Right cardiac atrium (tissue), 5 donors: ENCODE results near the gene CDC42EP5. TPM values are rescaled to one million over a fixed set of nuclear protein-coding genes. Genes with fewer than 3 reads are reported as not detected.

Source experiments
- ATAC-seq, 2 donors: fragments of 200-7000 bp; cut with Tn5 transposase; one replicate each; pipeline versions ENCODE4 v1.8.0 to v1.9.1; 2020; ENCODE audit warnings: moderate library complexity in 2 of 2, mild to moderate bottlenecking in 1 of 2
- DNase-seq, 3 donors: peaks; one replicate each; pipeline ENCODE4 v3.0.0-alpha.2; 2020
- H3K27ac ChIP-seq: one replicate; pipeline ENCODE4 v1.5.1; 2013; ENCODE audit warnings: mild to moderate bottlenecking, low read length, control low read depth, moderate library complexity
- H3K27me3 ChIP-seq: one replicate; pipeline ENCODE4 v1.6.1; 2013; ENCODE audit not compliant: control insufficient read depth, insufficient read depth
- H3K4me1 ChIP-seq: one replicate; pipeline ENCODE4 v1.6.1; 2013; ENCODE audit warnings: low read length; ENCODE audit not compliant: control insufficient read depth, insufficient read depth
- H3K4me3 ChIP-seq: one replicate; pipeline ENCODE4 v1.5.1; 2013; ENCODE audit warnings: low read length, control low read depth
- H3K9me3 ChIP-seq: one replicate; pipeline ENCODE4 v1.6.1; 2013; ENCODE audit warnings: low read length; ENCODE audit not compliant: control insufficient read depth
- WGBS: extraction: QIAGEN DNeasy Blood & Tissue Kit; methylation state at CpG from one replicate; pipeline ENCODE4 v1.1.7; 2013; 5-methylcytosine and 5-hydroxymethylcytosine counted together
- intact Hi-C, 4 donors: fragments of 100-400 bp; cut with DNase I; formaldehyde crosslinking; loops; one replicate each; pipeline versions ENCODE4 v1.11.0 to v1.14.0; 2022 to 2023
- polyA plus RNA-seq: library from polyadenylated mRNA; stranded (reverse); fragments of 200-250 nt; gene quantifications from one replicate; pipeline ENCODE4 v1.2.3, GENCODE V29; 2013
- total RNA-seq, 4 donors: library from RNA; stranded (reverse); fragmentation: NEBNext Ultra II Directional; extraction: Animal tissue kit (Norgen Biotek cat#: 25700); gene quantifications; one replicate each; pipeline ENCODE4 v1.2.1, GENCODE V29; 2021
- donor health status: healthy with polysubstance abuse.
- donor health status: DM: no; HTN: yes; CAD: no.
- donor health status: DM: no; HTN: no; CAD: no.
- donor health status: DM: no; HTN: yes; CAD: no; lungs with severe emphysema.
- donor health status: DM: yes; HTN: yes; CAD: no.

Gene CDC42EP5
- total and polyA plus RNA-seq, 5 donors: 10.4 to 22.5 (median 12.4) TPM

- DNase-seq: no peak
- Histone ChIP-seq H3K9me3 (no peaks in the 10 kb centered on the region), H3K27ac (no peak within 1 kb of the TSS), H3K4me1 (no peaks in the 10 kb centered on the region), H3K27me3 (no peaks in the 10 kb centered on the region), H3K4me3 (peak within 1 kb of the TSS; percentile 3)
- intact Hi-C loops: no loop called here
- ATAC-seq: no peak
- 2% methylated on average over 61 of the region's 68 CpGs for WGBS
These were observed 57.7 kb downstream of the CDC42EP5 start, which contains the start of gene TTYH1 for GRCh38 chr19:54415208-54415900. TTYH1 (plus strand) TSS chr19:54415464; CDS start chr19:54415553, 89 bp downstream.

Other genes with a start within 250 kb of the CDC42EP5 start
- gene LILRA6, start 230.5 kb downstream of the CDC42EP5 start, total RNA-seq: 1 to 10 TPM; 1.9 to 3.9 (median 2.5) TPM
- gene LILRA6, start 230.5 kb downstream of the CDC42EP5 start, polyA plus RNA-seq: 1.00 TPM
- gene LILRB5, start 216.0 kb downstream of the CDC42EP5 start, total RNA-seq: 10 to 100 TPM; 10.1 to 18.6 (median 12.4) TPM
- gene LILRB5, start 216.0 kb downstream of the CDC42EP5 start, polyA plus RNA-seq: 6.0 TPM
- gene LILRB2, start 192.2 kb downstream of the CDC42EP5 start, total RNA-seq: 1 to 10 TPM; 2.8 to 5.0 (median 4.8) TPM
- gene LILRB2, start 192.2 kb downstream of the CDC42EP5 start, polyA plus RNA-seq: 1.9 TPM
- gene LILRA5, start 160.1 kb downstream of the CDC42EP5 start, total RNA-seq: 1 to 10 TPM; 1.7 to 2.7 (median 2.2) TPM
- gene LILRA5, start 160.1 kb downstream of the CDC42EP5 start, polyA plus RNA-seq: 0.61 TPM
- not detected for gene LILRA4, start 134.1 kb downstream of the CDC42EP5 start, total RNA-seq
- not detected for gene LILRA4, start 134.1 kb downstream of the CDC42EP5 start, polyA plus RNA-seq
- gene LAIR1, start 108.4 kb downstream of the CDC42EP5 start, total RNA-seq: 1 to 10 TPM; 6.8 to 9.1 (median 8.1) TPM
- 2.9 TPM for gene LAIR1, start 108.4 kb downstream of the CDC42EP5 start, polyA plus RNA-seq
- gene TTYH1, start 57.8 kb downstream of the CDC42EP5 start, total RNA-seq: 1 to 10 TPM; 2.4 to 3.0 (median 2.9) TPM
- gene TTYH1, start 57.8 kb downstream of the CDC42EP5 start, polyA plus RNA-seq: 3.6 TPM
- gene LENG8, start 24.1 kb downstream of the CDC42EP5 start, total RNA-seq: 10 to 100 TPM; 66.2 to 87.4 (median 71.4) TPM
- gene LENG8, start 24.1 kb downstream of the CDC42EP5 start, polyA plus RNA-seq: 77.5 TPM
- 1 to 10 TPM; 2.1 to 4.1 (median 2.7) TPM for gene LENG9, start 9.5 kb downstream of the CDC42EP5 start, total RNA-seq
- 2.3 TPM for gene LENG9, start 9.5 kb downstream of the CDC42EP5 start, polyA plus RNA-seq
- not detected for gene LAIR2, start 29.5 kb upstream of the CDC42EP5 start, total RNA-seq
- gene LAIR2, start 29.5 kb upstream of the CDC42EP5 start, polyA plus RNA-seq: not detected
- 1 to 10 TPM; 1.6 to 5.6 (median 3.4) TPM for gene LILRA2, start 100.5 kb upstream of the CDC42EP5 start, total RNA-seq
- 0.88 TPM for gene LILRA2, start 100.5 kb upstream of the CDC42EP5 start, polyA plus RNA-seq
- gene LILRA1, start 120.3 kb upstream of the CDC42EP5 start, total RNA-seq: 1 to 10 TPM in 2 of 4 donors, under 1 TPM in 2; 0.64 to 1.5 (median 1.0) TPM
- 0.20 TPM for gene LILRA1, start 120.3 kb upstream of the CDC42EP5 start, polyA plus RNA-seq
- gene LILRB1, start 157.2 kb upstream of the CDC42EP5 start, total RNA-seq: 1 to 10 TPM; 2.4 to 4.1 (median 2.7) TPM
- 1.2 TPM for gene LILRB1, start 157.2 kb upstream of the CDC42EP5 start, polyA plus RNA-seq
- gene LILRB4, start 189.7 kb upstream of the CDC42EP5 start, total RNA-seq: 1 to 10 TPM; 3.0 to 5.3 (median 4.6) TPM
- gene LILRB4, start 189.7 kb upstream of the CDC42EP5 start, polyA plus RNA-seq: 1.4 TPM